Keratinocyte (primary cell): Measurements from ENCODE around the gene NME9.

Experiments used
- EZH2 ChIP-seq: IDR thresholded peaks from one replicate; pipeline ENCODE4 v1.6.1; 2012; ENCODE audit warnings: inconsistent platforms, mild to moderate bottlenecking, low read length, moderate library complexity
- TF ChIP-seq, protein P1 (sequence below), 3 experiments: IDR thresholded peaks in 1 of 3; conservative IDR thresholded peaks in 1 of 3; optimal IDR thresholded peaks in 1 of 3; 2 replicates in 2 of 3; 3 replicates in 1 of 3; pipeline versions ENCODE3 to v1.5.1; 2011; ENCODE audit warnings: low read length in 3 of 3, mild to moderate bottlenecking in 3 of 3, moderate library complexity in 2 of 3, control low read depth in 1 of 3, inconsistent platforms in 1 of 3; ENCODE audit not compliant: insufficient read depth in 2 of 3; ENCODE audit errors: extremely low read depth in 1 of 3

- TF ChIP-seq, protein P1, sequence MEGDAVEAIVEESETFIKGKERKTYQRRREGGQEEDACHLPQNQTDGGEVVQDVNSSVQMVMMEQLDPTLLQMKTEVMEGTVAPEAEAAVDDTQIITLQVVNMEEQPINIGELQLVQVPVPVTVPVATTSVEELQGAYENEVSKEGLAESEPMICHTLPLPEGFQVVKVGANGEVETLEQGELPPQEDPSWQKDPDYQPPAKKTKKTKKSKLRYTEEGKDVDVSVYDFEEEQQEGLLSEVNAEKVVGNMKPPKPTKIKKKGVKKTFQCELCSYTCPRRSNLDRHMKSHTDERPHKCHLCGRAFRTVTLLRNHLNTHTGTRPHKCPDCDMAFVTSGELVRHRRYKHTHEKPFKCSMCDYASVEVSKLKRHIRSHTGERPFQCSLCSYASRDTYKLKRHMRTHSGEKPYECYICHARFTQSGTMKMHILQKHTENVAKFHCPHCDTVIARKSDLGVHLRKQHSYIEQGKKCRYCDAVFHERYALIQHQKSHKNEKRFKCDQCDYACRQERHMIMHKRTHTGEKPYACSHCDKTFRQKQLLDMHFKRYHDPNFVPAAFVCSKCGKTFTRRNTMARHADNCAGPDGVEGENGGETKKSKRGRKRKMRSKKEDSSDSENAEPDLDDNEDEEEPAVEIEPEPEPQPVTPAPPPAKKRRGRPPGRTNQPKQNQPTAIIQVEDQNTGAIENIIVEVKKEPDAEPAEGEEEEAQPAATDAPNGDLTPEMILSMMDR (optimal IDR thresholded peaks at IDR 0.05 in 1 of 3, IDR thresholded peaks at IDR 0.05 in 1 of 3, conservative IDR thresholded peaks at IDR 0.05 in 1 of 3; ENCODE audit: extremely low read depth in 1 of 3, insufficient read depth in 2 of 3, low read length in 3 of 3): no peak
- no peak for TF ChIP-seq EZH2
Observed at GRCh38 chr3:138378331-138378730, 48.7 kb upstream of the NME9 start.
